Transverse colon (tissue), 4 donors: Measurements from ENCODE around the gene SPOUT1. TPM values are rescaled to one million over a fixed set of nuclear protein-coding genes. Genes with fewer than 3 reads are reported as not detected.
"Not testable (repeated sequence)": the region's sequence is repeated elsewhere in the genome, so short reads cannot be mapped to it uniquely, and the experiment has no call there.

Experiments used
- DNase-seq: peaks from one replicate; pipeline ENCODE4 v3.0.0-alpha.2; 2019
- H3K27ac ChIP-seq, 4 donors: fragments of 200-600 bp; sonication (generic); 2 replicates each; pipeline ENCODE4 v1.5.1; 2016 to 2018; ENCODE audit warnings: inconsistent platforms in 4 of 4
- H3K27me3 ChIP-seq: fragments of 200-600 bp; sonication (generic); 2 replicates; pipeline ENCODE4 v1.5.1; 2017; ENCODE audit warnings: inconsistent platforms
- H3K36me3 ChIP-seq, 4 donors: fragments of 200-600 bp; sonication (generic); 2 replicates each; pipeline ENCODE4 v1.5.1; 2017 to 2019; ENCODE audit warnings: inconsistent platforms in 4 of 4
- H3K4me1 ChIP-seq, 4 donors: fragments of 200-600 bp; sonication (generic); 2 replicates each; pipeline ENCODE4 v1.5.1; 2017 to 2020; ENCODE audit warnings: inconsistent platforms in 4 of 4
- H3K4me3 ChIP-seq, 4 donors: fragments of 200-600 bp; sonication (generic); 1 replicate in 1 of 4; 2 replicates in 3 of 4; pipeline versions ENCODE4 v1.5.1 to v1.6.1; 2017 to 2019; ENCODE audit warnings: inconsistent platforms in 4 of 4
- H3K9me3 ChIP-seq, 2 donors: fragments of 200-600 bp; sonication (generic); 2 replicates each; pipeline ENCODE4 v1.5.1; 2017 to 2019; ENCODE audit warnings: inconsistent platforms in 2 of 2
- EP300 ChIP-seq: sonication (generic); formaldehyde crosslinking; IDR thresholded peaks from one replicate; pipeline ENCODE4 v1.6.1; 2017; ENCODE audit warnings: antibody characterized with exemption, low read depth
- POLR2A ChIP-seq: fragments of 450-650 bp; IDR thresholded peaks from one replicate; pipeline ENCODE4 v1.6.1; 2016; ENCODE audit warnings: antibody characterized with exemption, mild to moderate bottlenecking, moderate library complexity
- POLR2AphosphoS5 ChIP-seq, 3 donors: sonication (generic); formaldehyde crosslinking; IDR thresholded peaks; one replicate each; pipeline ENCODE4 v1.6.1; 2016; ENCODE audit warnings: antibody characterized with exemption in 3 of 3
- WGBS, 2 donors: methylation state at CpG; one replicate each; pipeline ENCODE4 v1.1.5; 2018; ENCODE audit warnings: low coverage in 1 of 2; 5-methylcytosine and 5-hydroxymethylcytosine counted together
- in situ Hi-C, 4 donors: fragments of 200-750 bp; cut with MboI; loops; one replicate each; pipeline versions ENCODE4 v1.15.0 to v1.15.1; 2017; ENCODE audit warnings: low sequenced_read_pairs in 3 of 4, low pct_ligation_motif_present in 1 of 4, low pct_unique_long_range_greater_than_20kb in 1 of 4
- intact Hi-C: fragments of 100-400 bp; cut with DNase I; formaldehyde crosslinking; loops from one replicate; pipeline ENCODE4 v1.15.1; 2023; ENCODE audit warnings: low total_unique reads
- total RNA-seq, 4 donors: library from RNA; depleted of rRNA; stranded (reverse); fragments of >200 nt; gene quantifications; one replicate each; pipeline ENCODE4 v1.1.0, GENCODE V29; 2016
- TF ChIP-seq, protein P1 (sequence below), 5 experiments: fragments of 200-600 bp in 3 of 5; fragments of 450-650 bp in 2 of 5; sonication (generic) in 3 of 5; IDR thresholded peaks; 1 replicate in 2 of 5; 2 replicates in 3 of 5; pipeline ENCODE4 v1.5.1; 2016 to 2017; ENCODE audit warnings: antibody characterized with exemption in 5 of 5, inconsistent platforms in 3 of 5, mild to moderate bottlenecking in 2 of 5, moderate library complexity in 1 of 5

Gene SPOUT1
- total RNA-seq, 4 donors from 2014 or later, result 19.5 to 48.3 (median 26.6) TPM

DNA sequence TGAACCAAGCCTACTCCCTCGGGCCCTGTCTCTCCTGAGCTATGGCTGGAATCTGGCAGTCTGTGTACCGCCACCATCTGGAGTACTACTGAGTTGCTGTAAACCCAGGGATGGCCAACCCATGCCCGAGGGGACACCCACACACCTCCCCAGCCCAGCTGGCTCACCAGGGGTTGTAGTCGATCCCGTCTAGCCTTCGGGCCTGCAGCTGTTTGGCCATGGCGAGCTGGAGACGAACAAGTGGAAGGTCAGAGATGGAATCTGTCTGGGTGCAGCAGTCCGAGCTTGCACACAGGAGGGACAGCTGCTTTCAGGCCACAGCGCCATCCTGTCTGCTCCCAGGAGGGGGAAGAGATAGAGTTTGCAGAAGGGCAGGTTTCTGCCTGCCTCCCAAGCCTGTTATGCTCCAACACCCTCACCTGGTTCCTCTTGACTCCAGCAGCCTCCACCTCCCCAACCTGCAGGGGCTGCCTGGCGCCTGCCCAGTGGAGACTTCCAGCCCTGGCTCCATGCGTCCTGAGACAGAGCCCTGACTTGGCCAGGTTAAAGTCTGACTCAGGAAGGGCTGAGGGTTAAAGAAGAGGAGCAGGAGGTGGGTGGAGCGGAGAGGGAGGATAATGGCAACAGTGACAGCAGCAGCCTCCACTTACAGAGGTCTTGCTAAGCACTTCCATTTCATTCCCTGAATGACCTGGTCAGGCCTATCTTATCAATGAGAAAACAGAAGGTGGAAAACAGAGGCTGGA lies 15.8 kb upstream of the SPOUT1 start:
- TF ChIP-seq, protein P1, sequence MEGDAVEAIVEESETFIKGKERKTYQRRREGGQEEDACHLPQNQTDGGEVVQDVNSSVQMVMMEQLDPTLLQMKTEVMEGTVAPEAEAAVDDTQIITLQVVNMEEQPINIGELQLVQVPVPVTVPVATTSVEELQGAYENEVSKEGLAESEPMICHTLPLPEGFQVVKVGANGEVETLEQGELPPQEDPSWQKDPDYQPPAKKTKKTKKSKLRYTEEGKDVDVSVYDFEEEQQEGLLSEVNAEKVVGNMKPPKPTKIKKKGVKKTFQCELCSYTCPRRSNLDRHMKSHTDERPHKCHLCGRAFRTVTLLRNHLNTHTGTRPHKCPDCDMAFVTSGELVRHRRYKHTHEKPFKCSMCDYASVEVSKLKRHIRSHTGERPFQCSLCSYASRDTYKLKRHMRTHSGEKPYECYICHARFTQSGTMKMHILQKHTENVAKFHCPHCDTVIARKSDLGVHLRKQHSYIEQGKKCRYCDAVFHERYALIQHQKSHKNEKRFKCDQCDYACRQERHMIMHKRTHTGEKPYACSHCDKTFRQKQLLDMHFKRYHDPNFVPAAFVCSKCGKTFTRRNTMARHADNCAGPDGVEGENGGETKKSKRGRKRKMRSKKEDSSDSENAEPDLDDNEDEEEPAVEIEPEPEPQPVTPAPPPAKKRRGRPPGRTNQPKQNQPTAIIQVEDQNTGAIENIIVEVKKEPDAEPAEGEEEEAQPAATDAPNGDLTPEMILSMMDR (IDR thresholded peaks at IDR 0.05), result no peak
- TF ChIP-seq POLR2AphosphoS5 (IDR thresholded peaks at IDR 0.05), result no peak
- no peak for TF ChIP-seq POLR2A
- no peak for TF ChIP-seq EP300
- Histone ChIP-seq H3K4me1 (no peaks in the 10 kb centered on the region), H3K27me3 (no peaks in the 10 kb centered on the region), H3K4me3 (no peak overlapping the region), H3K27ac (no peak overlapping the region), H3K9me3 (no peaks in the 10 kb centered on the region), H3K36me3 (no peaks in the 10 kb centered on the region)
- WGBS, 2 donors, result 80% methylated on average over 13 of the region's 13 CpGs; no CpG with 5 or more reads in 1 of the 2 donors
- intact Hi-C loops (no loop called here), in situ Hi-C loops (no loop called here)
- no peak for DNase-seq

DNA sequence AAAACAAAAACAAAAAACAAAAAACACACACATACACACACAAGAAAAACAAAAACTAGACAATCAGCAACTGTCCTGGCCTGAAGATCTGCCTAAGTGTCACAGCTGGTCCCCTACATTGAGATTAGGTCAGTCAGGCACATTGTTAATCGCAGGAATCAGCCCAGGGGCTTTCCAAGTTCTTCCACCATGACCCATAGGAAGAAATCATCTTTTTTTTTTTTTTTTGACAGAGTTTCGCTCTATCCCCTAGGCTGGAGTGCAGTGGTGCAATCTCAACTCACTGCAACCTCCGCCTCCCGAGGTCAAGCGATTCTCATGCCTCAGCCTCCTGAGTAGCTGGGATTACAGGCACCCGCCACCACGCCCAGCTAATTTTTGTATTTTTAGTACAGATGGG lies 13.6 kb upstream of the SPOUT1 start:
- H3K4me3 ChIP-seq, H3K4me1 ChIP-seq, in situ Hi-C loops, H3K27me3 ChIP-seq, DNase-seq, H3K27ac ChIP-seq, H3K36me3 ChIP-seq, H3K9me3 ChIP-seq: not testable (repeated sequence)
- WGBS, 2 donors, result 96% methylated on average over 5 to 7 of the region's 7 CpGs
- intact Hi-C loops, result loop anchor here (5.0 kb wide), 1 partner anchor 149 kb away; no protein-coding TSS in a partner anchor

DNA sequence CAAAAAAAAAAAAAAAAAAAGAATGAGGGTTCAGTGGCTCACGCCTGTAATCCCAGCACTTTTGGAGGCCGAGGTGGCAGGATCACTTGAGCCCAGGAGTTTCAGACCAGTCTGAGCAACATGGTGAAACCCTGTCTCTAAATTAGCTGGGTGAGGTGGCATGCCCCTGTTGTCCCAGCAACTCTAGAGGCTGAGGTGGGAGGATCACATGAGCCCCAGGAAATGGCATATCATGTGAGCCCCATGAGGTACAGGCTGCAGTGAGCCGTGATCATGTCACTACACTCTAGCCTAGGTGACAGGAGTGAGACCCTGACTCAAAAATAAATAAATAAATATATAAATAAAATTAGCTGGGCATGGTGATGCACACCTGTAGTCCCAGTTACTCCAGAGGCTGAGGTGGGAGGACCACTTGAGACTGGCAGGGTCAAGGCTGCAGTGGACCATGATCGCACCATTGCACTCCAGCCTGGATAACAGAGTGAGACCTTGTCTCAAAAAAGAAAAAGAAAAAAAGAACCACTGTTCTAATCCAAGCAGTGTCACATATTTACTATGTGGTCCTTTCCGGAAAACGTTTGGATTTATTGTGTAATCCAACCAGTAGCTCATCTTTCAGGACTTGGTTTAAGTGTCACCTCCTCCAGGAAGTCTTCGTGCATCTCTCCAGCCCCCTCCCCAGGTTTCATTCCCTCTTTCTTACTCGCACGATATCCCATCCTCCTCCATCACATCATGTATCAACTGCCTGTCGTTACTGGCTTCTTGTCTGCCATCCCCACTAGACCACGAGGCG lies 12.3 kb upstream of the SPOUT1 start:
- intact Hi-C loops (loop anchor here (5.0 kb wide), 1 partner anchor 150 kb away; no protein-coding TSS in a partner anchor), in situ Hi-C loops (no loop called here)
- no peak overlapping the region for H3K27ac ChIP-seq
- no peaks in the 10 kb centered on the region for H3K4me1 ChIP-seq
- H3K36me3 ChIP-seq, result no peaks in the 10 kb centered on the region
- TF ChIP-seq POLR2A (no peak), POLR2AphosphoS5 (IDR thresholded peaks at IDR 0.05) (no peak), EP300 (no peak)
- TF ChIP-seq, protein P1 (IDR thresholded peaks at IDR 0.05), result no peak
- no peaks in the 10 kb centered on the region for H3K9me3 ChIP-seq
- no peaks in the 10 kb centered on the region for H3K27me3 ChIP-seq
- no peak overlapping the region for H3K4me3 ChIP-seq
- 90 to 93% methylated on average over 11 to 12 of the region's 12 CpGs for WGBS, 2 donors
- no peak for DNase-seq

DNA sequence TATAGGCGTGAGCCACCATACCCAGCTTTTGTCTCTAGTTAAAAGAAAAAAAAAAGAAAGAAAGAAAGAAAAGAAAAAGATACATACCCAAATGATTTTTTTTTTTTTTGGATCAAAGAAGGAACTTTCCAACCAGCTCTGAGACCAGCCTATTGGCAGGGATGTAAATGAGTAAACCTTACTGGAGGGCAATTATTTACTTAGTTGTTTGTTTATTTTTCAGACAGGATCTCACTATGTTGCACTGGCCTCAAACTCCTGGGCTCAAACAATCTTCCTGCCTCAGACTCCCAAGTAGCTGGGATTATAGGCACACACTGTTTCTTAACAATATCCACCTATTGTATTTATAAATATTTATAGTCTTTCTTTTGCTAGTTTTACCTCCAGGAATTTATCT lies 10.9 kb upstream of the SPOUT1 start:
- intact Hi-C loops (loop anchor here (5.0 kb wide), 1 partner anchor 152 kb away; no protein-coding TSS in a partner anchor), in situ Hi-C loops (no loop called here)
- no peaks in the 10 kb centered on the region for H3K36me3 ChIP-seq
- H3K4me1 ChIP-seq, result no peaks in the 10 kb centered on the region
- TF ChIP-seq POLR2A (no peak), EP300 (no peak), POLR2AphosphoS5 (IDR thresholded peaks at IDR 0.05) (no peak)
- TF ChIP-seq, protein P1 (IDR thresholded peaks at IDR 0.05), result no peak
- no peak for DNase-seq
- H3K27me3 ChIP-seq, result no peaks in the 10 kb centered on the region
- H3K9me3 ChIP-seq, result no peaks in the 10 kb centered on the region
- H3K27ac ChIP-seq, result no peak overlapping the region
- no peak overlapping the region for H3K4me3 ChIP-seq
- WGBS, 2 donors, result 100% methylated on average over 1 of the region's 1 CpG
